ENCODE results near the gene SKAP2.

GRCh38 chr7:26663874-26664273, 200.5 kb downstream of the SKAP2 start:
- TF ChIP-seq CTCF (IDR thresholded peaks at IDR 0.05) (no peak), POLR2A (IDR thresholded peaks at IDR 0.05) (no peak)
